HG03060 (cell line): Measurements from ENCODE around the gene PKD1.
A peak's percentile ranks its signal among the peaks of the same experiment; 100 is the strongest.

ENCODE experiments used
- ATAC-seq: cut with Tn5 transposase; IDR thresholded peaks from one replicate; pipeline ENCODE4 v1.9.1; 2021; ENCODE audit warnings: low read depth, moderate number of reproducible peaks; ENCODE audit not compliant: unreplicated experiment

PKD1 gene

GRCh38 chr16:2057438-2057837 is 78.3 kb downstream of the PKD1 start:
- ATAC-seq, result no peak

DNA sequence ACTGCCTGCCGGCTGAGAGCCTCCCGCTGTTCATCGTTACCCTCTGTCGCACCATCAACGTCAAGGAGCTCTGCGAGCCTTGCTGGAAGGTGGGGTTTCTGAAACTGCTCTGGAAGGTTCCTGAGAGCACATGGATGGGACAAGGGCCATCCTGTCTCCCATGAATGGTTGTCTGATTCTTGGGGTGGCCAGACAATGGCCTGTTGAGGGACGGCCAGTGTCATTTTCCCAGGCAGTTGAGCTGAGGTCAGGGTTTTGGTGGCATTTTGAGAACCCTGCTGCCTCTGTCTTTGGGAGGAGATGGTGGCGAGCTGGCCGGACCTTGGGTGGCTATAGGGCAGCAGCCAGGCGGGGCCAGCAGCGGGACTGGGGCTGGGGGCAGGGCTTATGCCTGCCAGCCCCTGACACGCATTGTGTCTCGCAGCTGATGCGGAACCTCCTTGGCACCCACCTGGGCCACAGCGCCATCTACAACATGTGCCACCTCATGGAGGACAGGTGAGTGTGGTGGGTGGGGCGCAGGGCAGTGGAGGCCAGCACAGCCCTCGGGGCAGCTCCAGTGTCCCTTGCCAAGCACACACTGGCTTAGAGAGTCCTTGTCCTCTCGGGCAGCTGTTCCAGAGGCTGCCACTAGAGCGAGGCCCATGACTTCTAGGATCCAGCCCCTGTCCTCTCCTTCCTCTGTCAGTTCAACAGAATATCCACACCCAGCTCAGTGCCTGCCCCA is 78.9 kb downstream of the PKD1 start:
- ATAC-seq, result no peak

- ATAC-seq, result no peak
These were observed 79.6 kb downstream of the PKD1 start for GRCh38 chr16:2056077-2056476.

- ATAC-seq, result no peak
These were observed 81.0 kb downstream of the PKD1 start for GRCh38 chr16:2054543-2055245.

DNA sequence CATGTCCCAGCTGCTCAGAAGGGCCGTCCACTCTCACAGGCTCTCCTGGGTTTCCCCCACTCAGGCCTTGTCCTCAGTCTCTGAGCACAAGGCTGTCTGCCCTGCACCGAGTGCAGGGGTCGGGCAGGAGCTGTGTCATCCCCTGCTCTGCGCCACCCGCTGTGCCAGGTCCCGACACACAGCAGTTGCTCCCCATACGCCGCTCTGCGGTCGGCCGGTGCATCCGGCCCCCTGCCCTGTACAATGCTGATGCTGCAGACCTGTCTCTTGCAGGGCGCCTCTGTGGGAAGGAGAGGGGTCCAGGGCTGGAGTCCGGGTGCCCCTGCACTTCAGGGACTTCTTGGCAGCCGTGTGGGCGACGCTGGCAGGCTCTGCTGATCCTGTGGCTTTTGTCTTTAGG is 81.8 kb downstream of the PKD1 start:
- ATAC-seq, result no peak

- no peak for ATAC-seq
These were observed 82.5 kb downstream of the PKD1 start for GRCh38 chr16:2053211-2053610.

GRCh38 chr16:2048116-2048543 is 87.6 kb downstream of the PKD1 start:
- ATAC-seq, result no peak

GRCh38 chr16:2047330-2048115 is 88.2 kb downstream of the PKD1 start, which contains the start of the genes NTHL1 and TSC2:
Gene NTHL1 (minus strand): TSS chr16:2047834. CDS start chr16:2047823, 11 bp downstream.
Gene TSC2 (plus strand): TSS chr16:2047985. CDS start chr16:2048616, 631 bp downstream.
- ATAC-seq, result peak; percentile 94

- no peak for ATAC-seq
These were observed 88.8 kb downstream of the PKD1 start for GRCh38 chr16:2046893-2047329.

DNA sequence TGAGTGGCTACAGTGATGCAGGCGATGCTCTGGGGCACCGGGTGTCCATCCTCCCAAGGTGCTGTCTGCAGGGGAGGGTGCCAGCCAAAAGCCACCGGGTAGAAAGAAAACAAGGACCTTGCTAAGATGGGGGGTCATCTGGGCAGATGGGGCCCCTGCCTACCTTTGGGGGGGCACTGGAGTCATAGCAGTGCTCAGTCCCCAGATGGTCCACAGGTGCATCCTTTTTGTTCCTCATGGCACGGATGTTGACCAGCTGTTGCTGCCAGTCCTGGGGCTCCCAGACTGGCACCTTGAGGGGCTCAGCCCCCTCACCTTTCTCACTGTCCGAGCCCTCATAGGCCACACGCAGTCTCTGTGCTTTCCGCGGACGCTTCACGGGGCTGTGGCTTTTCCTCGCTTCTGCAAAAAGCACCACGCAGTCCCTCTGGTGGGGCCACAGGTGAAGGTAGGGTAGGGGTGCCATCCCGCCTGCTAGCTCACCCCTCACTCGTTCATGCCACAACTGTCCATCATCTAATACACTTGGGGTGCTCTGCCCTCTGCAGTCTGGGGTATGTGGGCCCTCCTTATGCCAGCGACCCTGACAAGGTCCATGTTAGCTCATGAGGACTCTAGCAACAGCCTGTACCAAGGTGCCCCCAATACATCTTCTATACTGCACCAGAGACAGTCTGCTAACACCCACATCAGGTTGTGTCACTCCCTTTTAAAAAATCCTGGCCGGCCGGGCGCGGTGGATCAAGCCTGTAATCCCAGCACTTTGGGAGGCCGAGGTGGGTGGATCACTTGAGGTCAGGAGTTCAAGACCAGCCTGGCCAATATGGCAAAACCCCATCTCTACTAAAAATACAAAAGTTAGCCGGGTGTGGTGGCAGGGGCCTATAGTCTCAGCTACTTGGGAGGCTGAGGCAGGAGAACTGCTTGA is 89.5 kb downstream of the PKD1 start:
- ATAC-seq, result no peak

DNA sequence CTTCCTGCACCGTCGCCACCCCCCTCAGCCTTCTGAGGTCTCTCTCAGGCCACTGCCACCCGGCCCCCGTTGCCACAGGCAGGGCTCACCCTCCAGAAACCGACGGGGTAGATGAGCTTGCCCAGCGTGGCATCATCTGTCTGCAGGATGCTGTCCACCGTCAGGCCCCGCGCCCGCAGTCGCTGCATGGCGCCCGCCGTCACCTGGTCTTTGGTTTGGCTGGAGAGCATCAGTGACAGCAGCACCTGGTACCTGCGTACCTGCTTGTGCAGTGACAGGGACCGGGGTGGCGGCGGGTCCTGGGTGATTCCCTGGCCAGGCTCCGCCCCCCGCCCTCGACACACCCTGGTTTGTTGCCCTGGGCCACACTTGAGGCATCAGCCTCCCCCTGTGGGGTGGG is 91.2 kb downstream of the PKD1 start:
- no peak for ATAC-seq

GRCh38 chr16:2043667-2044451 is 91.8 kb downstream of the PKD1 start:
- no peak for ATAC-seq

DNA sequence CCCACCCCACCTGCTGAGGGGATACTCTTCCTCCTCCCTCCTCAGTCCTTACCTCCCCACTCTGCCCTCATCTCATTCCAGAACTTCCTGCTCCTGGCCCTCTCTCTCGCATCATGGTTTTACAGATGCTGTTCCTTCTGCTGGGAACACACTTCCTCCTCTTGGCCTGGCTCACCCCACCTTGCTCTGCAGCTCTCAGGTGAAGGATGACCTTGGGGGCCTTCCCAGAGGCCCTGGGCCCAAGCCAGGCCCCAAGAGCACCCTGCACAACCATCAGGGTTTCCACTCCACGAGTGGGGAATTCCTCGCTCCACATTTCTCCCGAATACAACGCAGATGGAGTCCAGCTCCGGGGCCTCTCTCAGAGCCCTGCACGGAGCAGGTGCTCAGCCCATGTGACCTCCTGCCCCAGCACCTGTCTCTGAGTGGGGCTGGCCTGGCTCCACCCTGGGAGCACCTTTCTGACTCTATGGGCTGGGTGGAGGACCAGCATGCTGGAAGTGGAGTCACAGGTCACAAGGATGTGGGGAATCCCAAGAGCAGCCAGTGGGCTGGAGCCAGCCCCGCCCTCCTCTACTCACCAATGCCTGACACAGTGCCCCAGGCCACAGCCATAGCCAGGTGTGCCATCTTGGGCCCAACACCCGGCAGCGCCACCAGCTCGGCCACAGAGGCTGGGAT is 92.6 kb downstream of the PKD1 start:
- ATAC-seq, result no peak

- ATAC-seq, result no peak
These were observed 93.3 kb downstream of the PKD1 start for GRCh38 chr16:2042171-2042985.

DNA sequence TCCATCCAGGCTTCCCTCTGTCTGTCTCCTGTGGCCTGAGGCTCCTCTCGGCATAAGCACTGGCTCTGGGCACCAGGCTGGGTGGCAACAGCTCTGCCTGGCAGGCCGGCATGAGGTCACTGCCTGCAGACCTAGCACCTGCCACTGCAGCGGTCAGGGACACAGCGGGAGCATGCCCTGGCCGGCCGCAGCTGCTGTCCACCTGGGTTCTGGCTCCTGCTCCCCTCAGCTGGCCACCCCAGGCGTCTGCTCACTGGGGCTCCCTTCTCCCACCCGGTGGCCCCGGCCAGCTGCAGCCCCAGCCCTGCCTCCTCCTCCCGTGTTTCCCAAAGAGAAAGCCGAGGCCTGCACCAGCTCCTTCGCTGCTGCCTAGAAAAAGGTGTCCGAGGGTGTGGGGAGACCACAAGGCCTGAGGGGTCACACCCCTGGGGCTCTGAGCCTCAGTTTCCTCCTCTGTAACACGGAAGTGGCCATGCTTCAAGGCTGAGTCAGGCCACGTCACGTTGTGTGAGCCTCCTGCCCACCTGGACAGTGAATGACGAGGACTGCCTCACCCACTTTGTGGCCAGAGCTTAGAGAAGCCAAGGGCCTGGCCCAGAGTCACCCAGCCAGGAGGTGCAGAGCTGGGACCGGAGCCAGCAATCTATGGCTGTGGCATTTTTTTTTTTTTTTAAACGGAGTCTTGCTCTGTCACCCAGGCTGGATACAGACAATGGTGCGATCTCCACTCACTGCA is 94.7 kb downstream of the PKD1 start:
- no peak for ATAC-seq

DNA sequence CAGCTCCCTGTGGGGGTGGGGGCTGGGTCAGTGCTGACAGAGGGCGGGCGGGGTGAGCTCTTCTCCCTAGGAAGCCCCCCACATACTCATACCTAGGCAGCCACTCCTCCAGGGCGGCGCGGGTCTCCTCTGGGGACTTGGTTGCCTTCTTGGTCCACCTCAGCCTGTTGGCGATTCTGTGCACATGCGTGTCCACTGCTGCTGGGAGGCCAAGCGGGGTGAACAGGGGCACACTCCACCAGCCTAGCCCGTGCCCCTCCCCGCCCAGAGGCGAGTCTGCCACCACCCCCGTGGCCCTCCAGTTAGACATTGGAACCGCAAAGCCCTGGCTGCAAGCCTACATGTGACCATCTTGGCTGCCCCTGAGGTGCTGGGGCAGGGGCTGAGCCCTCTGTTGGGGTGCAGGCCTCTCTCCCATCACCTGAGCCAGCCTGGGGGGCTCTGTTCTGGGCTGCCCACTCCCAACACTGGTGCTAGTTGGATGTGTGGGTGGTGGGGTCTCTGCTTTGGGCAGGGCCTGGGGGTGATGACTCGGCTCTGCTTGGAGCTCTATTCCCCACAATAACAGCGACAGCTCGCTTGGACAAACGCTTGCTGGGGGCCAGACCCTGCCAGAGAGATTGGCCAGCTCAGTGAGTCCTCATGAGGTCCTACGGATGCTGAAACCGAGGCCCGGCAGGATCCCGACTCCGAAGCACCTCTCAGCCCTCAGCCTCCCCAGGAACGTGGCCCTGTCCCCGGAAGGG is 95.5 kb downstream of the PKD1 start:
- no peak for ATAC-seq
